HepG2 (cell line): ENCODE measurements around the gene ATRIP. TPM values are rescaled to one million over a fixed set of nuclear protein-coding genes. Genes with fewer than 3 reads are reported as not detected.

Experiments used
- ATAC-seq: fragments of 200-7000 bp; cut with Tn5 transposase; 3 replicates; pipeline ENCODE4 v1.9.1; 2020; ENCODE audit warnings: mild to moderate bottlenecking, moderate library complexity
- BruUV-seq: library from RNA; stranded (reverse); fragments of 400-500 nt; replicated peaks from 2 replicates; lab custom pipeline; 2021; lab: Mats Ljungman, UMichigan
- CTCF ChIA-PET: fragments of 300-600 bp; formaldehyde crosslinking; extraction: SDS; loops from one replicate; lab custom pipeline; 2021; ENCODE audit warnings: low total read pairs, inconsistent platforms, low intra/inter-chr PET ratio; lab: Yijun Ruan, JAX
- POLR2A ChIA-PET: fragments of 350-600 bp; sonication (Branson Sonifier 250); formaldehyde crosslinking; loops from one replicate; lab custom pipeline; 2020; ENCODE audit warnings: antibody characterized with exemption, inconsistent platforms; lab: Yijun Ruan, JAX
- DNase-seq: peaks from one replicate; pipeline ENCODE4 v3.0.0-alpha.2; 2015; ENCODE audit warnings: low spot score
- FAIRE-seq: peaks from 3 replicates; lab custom pipeline; 2011; peaks lifted over from hg19 to GRCh38; lab: Jason Lieb, UNC
- H2AFZ ChIP-seq: one replicate; pipeline ENCODE4 v1.6.1; 2011; ENCODE audit warnings: low read length, inconsistent platforms
- H3K27ac ChIP-seq: fragments of 300-600 bp; 3 replicates; pipeline ENCODE4 v1.8.0; 2011; ENCODE audit warnings: mixed run types, mild to moderate bottlenecking, mixed read lengths, low read length, inconsistent platforms; ENCODE audit not compliant: insufficient read depth; ENCODE audit errors: extremely low read length
- H3K27me3 ChIP-seq, 2 experiments: fragments of 200-600 bp in 1 of 2; 2 replicates in 1 of 2; 3 replicates in 1 of 2; pipeline versions ENCODE4 v1.6.0 to v1.8.0; 2011; ENCODE audit warnings: low read length in 2 of 2, mild to moderate bottlenecking in 2 of 2, moderate library complexity in 2 of 2, inconsistent platforms in 1 of 2; ENCODE audit not compliant: insufficient read depth in 2 of 2, control insufficient read depth in 1 of 2
- H3K36me3 ChIP-seq, 2 experiments: fragments of 200-600 bp in 1 of 2; replicated peaks in 1 of 2; 2 replicates in 1 of 2; 3 replicates in 1 of 2; pipeline versions ENCODE4 v1.5.1 to v1.8.0; 2011; ENCODE audit warnings: low read length in 2 of 2, inconsistent platforms in 1 of 2; ENCODE audit not compliant: insufficient read depth in 2 of 2, control insufficient read depth in 1 of 2
- H3K4me1 ChIP-seq: 2 replicates; pipeline ENCODE4 v1.5.1; 2012; ENCODE audit warnings: low read length, inconsistent platforms; ENCODE audit not compliant: insufficient read depth
- H3K4me2 ChIP-seq: 2 replicates; pipeline ENCODE4 v1.6.0; 2011; ENCODE audit warnings: low read depth, low read length, inconsistent platforms
- H3K4me3 ChIP-seq, 3 experiments: fragments of 200-600 bp in 1 of 3; sonication (generic), shearing (Covaris generic) in 1 of 3; replicated peaks in 1 of 3; 2 replicates each; pipeline ENCODE4 v1.5.1; 2011 to 2016; ENCODE audit warnings: low read length in 3 of 3, inconsistent platforms in 2 of 3, low read depth in 2 of 3, mild to moderate bottlenecking in 2 of 3, control low read depth in 1 of 3, mixed read lengths in 1 of 3; ENCODE audit not compliant: insufficient read depth in 1 of 3
- H3K79me2 ChIP-seq: one replicate; pipeline ENCODE4 v1.6.1; 2011; ENCODE audit warnings: low read length, inconsistent platforms; ENCODE audit not compliant: insufficient read depth
- H3K9ac ChIP-seq: 2 replicates; pipeline ENCODE4 v1.6.0; 2011; ENCODE audit warnings: mild to moderate bottlenecking, low read depth, low read length, inconsistent platforms; ENCODE audit not compliant: insufficient read depth
- H3K9me3 ChIP-seq: 2 replicates; pipeline ENCODE4 v1.5.1; 2012; ENCODE audit warnings: mild to moderate bottlenecking, low read length
- H4K20me1 ChIP-seq: 2 replicates; pipeline ENCODE4 v1.6.0; 2011; ENCODE audit warnings: inconsistent platforms, mild to moderate bottlenecking, low read length, moderate library complexity; ENCODE audit not compliant: insufficient read depth
- AGO2 ChIP-seq: fragments of 200-400 bp; formaldehyde crosslinking; optimal IDR thresholded peaks from 2 replicates; pipeline ENCODE3; 2017; ENCODE audit warnings: mild to moderate bottlenecking, low read depth, low read length, moderate library complexity
- ATF1 ChIP-seq: IDR thresholded peaks from 2 replicates; pipeline ENCODE4 v1.6.1; 2016; ENCODE audit warnings: mild to moderate bottlenecking, control low read depth
- BHLHE40 ChIP-seq: IDR thresholded peaks from 2 replicates; pipeline ENCODE4 v1.6.1; 2011; ENCODE audit warnings: low read length, improper control_type of control experiment
- GZF1 ChIP-seq: sonication (generic); formaldehyde crosslinking; IDR thresholded peaks from 2 replicates; pipeline ENCODE4 v1.5.1; 2020; ENCODE audit warnings: mild to moderate bottlenecking, missing genetic modification reagents
- MAFF ChIP-seq: IDR thresholded peaks from 2 replicates; pipeline ENCODE4 v1.6.1; 2011; ENCODE audit warnings: low read depth, low read length, improper control_type of control experiment
- NFE2L2 ChIP-seq: fragments of 150-350 bp; IDR thresholded peaks from 2 replicates; pipeline ENCODE4 v1.6.1; 2014; ENCODE audit warnings: low read length
- YEATS4 ChIP-seq: sonication (generic); formaldehyde crosslinking; IDR thresholded peaks from 2 replicates; pipeline ENCODE4 v1.4.0; 2020; ENCODE audit warnings: missing genetic modification reagents, borderline replicate concordance
- ZNF552 ChIP-seq: sonication (generic); formaldehyde crosslinking; IDR thresholded peaks from 2 replicates; pipeline ENCODE4 v1.9.0; 2022; ENCODE audit warnings: missing genetic modification reagents, mild to moderate bottlenecking, borderline replicate concordance
- ZNF780A ChIP-seq: sonication (generic); formaldehyde crosslinking; IDR thresholded peaks from 2 replicates; pipeline ENCODE4 v1.8.0; 2022; ENCODE audit warnings: mild to moderate bottlenecking, missing genetic modification reagents, moderate library complexity
- WGBS: methylation state at CpG from one replicate; pipeline ENCODE4 v1.1.6; 2017; ENCODE audit warnings: low lambda C conversion rate; 5-methylcytosine and 5-hydroxymethylcytosine counted together
- in situ Hi-C: cut with HindIII; loops from 2 replicates; pipeline ENCODE4 v1.10.0; 2017; ENCODE audit warnings: low pct_unique_long_range_greater_than_20kb; ENCODE audit not compliant: extremely low pct_ligation_motif_present
- intact Hi-C: fragments of 100-400 bp; cut with micrococcal nuclease; formaldehyde crosslinking; loops from one replicate; pipeline ENCODE4 v1.10.0; 2022; ENCODE audit not compliant: unreplicated experiment
- polyA plus RNA-seq, 8 experiments: library from polyadenylated mRNA; depleted of rRNA in 3 of 8; stranded (reverse) in 7 of 8; unstranded in 1 of 8; fragments of >200 nt; fragmentation: Illumina TruSeq in 4 of 8; extraction: Trizol in 4 of 8; gene quantifications; 2 replicates each; pipeline versions ENCODE4 v1.2.1 to v1.2.3, GENCODE V29; 2011 to 2016; ENCODE audit warnings: low read depth in 4 of 8, missing spikeins in 1 of 8, mixed read lengths in 1 of 8; ENCODE audit not compliant: insufficient read depth in 1 of 8
- total RNA-seq, 5 experiments: library from RNA; depleted of rRNA; stranded (reverse); fragments of >200 nt; fragmentation: Illumina TruSeq; extraction: Trizol; gene quantifications; 2 replicates each; pipeline ENCODE4 v1.2.3, GENCODE V29; 2016; ENCODE audit warnings: low read depth in 1 of 5
- TF ChIP-seq, protein P1 (sequence below): sonication (generic); formaldehyde crosslinking; conservative IDR thresholded peaks from 2 replicates; pipeline ENCODE4 v1.8.0; 2022; ENCODE audit warnings: mild to moderate bottlenecking, moderate library complexity, missing genetic modification reagents
- TF ChIP-seq, protein P2 (sequence below): sonication (generic); formaldehyde crosslinking; conservative IDR thresholded peaks from 2 replicates; pipeline ENCODE4 v1.4.0; 2020; ENCODE audit warnings: missing genetic modification reagents
- TF ChIP-seq, protein P3 (sequence below): IDR thresholded peaks from 2 replicates; pipeline ENCODE4 v1.6.1; 2016; ENCODE audit warnings: missing biosample characterization, missing genetic modification reagents, low read depth
- TF ChIP-seq, protein P4 (sequence below): sonication (generic); formaldehyde crosslinking; IDR thresholded peaks from 2 replicates; pipeline ENCODE4 v1.8.0; 2022; ENCODE audit warnings: mild to moderate bottlenecking, missing genetic modification reagents, moderate library complexity
- TF ChIP-seq, protein P5 (sequence below): sonication (generic); formaldehyde crosslinking; IDR thresholded peaks from 2 replicates; pipeline ENCODE4 v1.5.1; 2020; ENCODE audit warnings: missing genetic modification reagents, mild to moderate bottlenecking, borderline replicate concordance
- TF ChIP-seq, protein P6 (sequence below): sonication (generic); formaldehyde crosslinking; IDR thresholded peaks from 2 replicates; pipeline ENCODE4 v1.4.0; 2020; ENCODE audit warnings: missing genetic modification reagents

Gene ATRIP
- total and polyA plus RNA-seq, 2 of the 13 experiments (the other 11 are each of a cell fraction or from before 2014, with no cell fraction given) = 5.1 to 12.5 TPM

DNA sequence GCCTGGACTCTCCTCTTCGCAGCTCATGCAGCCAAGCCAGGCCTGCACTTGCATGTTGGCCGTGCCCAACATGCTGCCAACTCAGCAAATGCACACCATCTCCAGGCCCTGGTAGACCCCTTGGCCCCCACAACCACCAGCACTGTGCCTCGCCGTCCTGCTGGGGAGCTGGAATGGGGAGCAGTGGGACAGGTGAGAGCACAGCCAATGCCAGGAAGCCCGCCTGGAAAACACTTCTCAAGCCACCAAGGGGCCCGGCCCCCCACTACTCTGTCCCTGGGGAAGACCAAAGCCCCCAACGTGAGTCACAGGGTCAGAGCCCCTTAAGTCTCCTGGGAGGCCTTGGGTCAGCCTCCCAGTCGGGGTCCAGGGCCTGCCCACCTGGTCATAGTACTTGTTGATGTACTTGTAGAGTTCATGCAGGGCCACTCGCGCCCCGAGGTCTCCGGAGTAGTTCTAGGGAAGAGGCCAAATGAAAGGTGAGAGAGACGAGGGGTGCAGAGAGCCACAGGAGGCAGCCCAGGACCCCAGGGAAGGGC lies 41.1 kb upstream of the ATRIP start:
- Histone ChIP-seq H3K27ac (no peak overlapping the region), H3K9ac (no peak overlapping the region), H3K4me2 (no peak overlapping the region), H4K20me1 (peaks cover 5% of the 10 kb centered on the region; the same call in 1 of the 2 replicates), H3K9me3 (no peaks in the 10 kb centered on the region), H3K36me3 (peaks cover 57 to 72% of the 10 kb centered on the region in 2 experiments; a peak in 4 of 5 replicates), H3K4me1 (no peaks in the 10 kb centered on the region), H3K27me3 (no peaks in the 10 kb centered on the region), H2AFZ (no peak overlapping the region), H3K4me3 (no peak overlapping the region), H3K79me2 (no peaks in the 10 kb centered on the region)
- ChIA-PET POLR2A (interaction anchor here (1.3 to 3.3 kb wide), 4 partner anchors 18 to 34 kb away, joined by 3 to 19 read pairs (median 10); partner anchors contain the start of genes CCDC51, PLXNB1 and TMA7), CTCF (no interaction called here)
- BruUV-seq = no TSS peak
- WGBS = 94% methylated on average over 9 of the region's 13 CpGs
- in situ Hi-C loops (no loop called here), intact Hi-C loops (no loop called here)
- DNase-seq (no peak), ATAC-seq (no peak), FAIRE-seq (no peak)
- TF ChIP-seq NFE2L2 (no peak), BHLHE40 (no peak), MAFF (peak; percentile 43), ATF1 (CRISPR knock-in tag) (no peak), AGO2 (peak; percentile 85), ZNF552 (CRISPR knock-in tag) (no peak), ZNF780A (no peak), YEATS4 (CRISPR knock-in tag) (no peak), GZF1 (CRISPR knock-in tag) (no peak)
- TF ChIP-seq, protein P1, sequence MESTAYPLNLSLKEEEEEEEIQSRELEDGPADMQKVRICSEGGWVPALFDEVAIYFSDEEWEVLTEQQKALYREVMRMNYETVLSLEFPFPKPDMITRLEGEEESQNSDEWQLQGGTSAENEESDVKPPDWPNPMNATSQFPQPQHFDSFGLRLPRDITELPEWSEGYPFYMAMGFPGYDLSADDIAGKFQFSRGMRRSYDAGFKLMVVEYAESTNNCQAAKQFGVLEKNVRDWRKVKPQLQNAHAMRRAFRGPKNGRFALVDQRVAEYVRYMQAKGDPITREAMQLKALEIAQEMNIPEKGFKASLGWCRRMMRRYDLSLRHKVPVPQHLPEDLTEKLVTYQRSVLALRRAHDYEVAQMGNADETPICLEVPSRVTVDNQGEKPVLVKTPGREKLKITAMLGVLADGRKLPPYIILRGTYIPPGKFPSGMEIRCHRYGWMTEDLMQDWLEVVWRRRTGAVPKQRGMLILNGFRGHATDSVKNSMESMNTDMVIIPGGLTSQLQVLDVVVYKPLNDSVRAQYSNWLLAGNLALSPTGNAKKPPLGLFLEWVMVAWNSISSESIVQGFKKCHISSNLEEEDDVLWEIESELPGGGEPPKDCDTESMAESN (CRISPR knock-in tag) = no peak
- TF ChIP-seq, protein P2, sequence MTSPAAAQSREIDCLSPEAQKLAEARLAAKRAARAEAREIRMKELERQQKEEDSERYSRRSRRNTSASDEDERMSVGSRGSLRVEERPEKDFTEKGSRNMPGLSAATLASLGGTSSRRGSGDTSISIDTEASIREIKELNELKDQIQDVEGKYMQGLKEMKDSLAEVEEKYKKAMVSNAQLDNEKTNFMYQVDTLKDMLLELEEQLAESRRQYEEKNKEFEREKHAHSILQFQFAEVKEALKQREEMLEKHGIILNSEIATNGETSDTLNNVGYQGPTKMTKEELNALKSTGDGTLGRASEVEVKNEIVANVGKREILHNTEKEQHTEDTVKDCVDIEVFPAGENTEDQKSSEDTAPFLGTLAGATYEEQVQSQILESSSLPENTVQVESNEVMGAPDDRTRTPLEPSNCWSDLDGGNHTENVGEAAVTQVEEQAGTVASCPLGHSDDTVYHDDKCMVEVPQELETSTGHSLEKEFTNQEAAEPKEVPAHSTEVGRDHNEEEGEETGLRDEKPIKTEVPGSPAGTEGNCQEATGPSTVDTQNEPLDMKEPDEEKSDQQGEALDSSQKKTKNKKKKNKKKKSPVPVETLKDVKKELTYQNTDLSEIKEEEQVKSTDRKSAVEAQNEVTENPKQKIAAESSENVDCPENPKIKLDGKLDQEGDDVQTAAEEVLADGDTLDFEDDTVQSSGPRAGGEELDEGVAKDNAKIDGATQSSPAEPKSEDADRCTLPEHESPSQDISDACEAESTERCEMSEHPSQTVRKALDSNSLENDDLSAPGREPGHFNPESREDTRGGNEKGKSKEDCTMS = no peak
- TF ChIP-seq, protein P3, sequence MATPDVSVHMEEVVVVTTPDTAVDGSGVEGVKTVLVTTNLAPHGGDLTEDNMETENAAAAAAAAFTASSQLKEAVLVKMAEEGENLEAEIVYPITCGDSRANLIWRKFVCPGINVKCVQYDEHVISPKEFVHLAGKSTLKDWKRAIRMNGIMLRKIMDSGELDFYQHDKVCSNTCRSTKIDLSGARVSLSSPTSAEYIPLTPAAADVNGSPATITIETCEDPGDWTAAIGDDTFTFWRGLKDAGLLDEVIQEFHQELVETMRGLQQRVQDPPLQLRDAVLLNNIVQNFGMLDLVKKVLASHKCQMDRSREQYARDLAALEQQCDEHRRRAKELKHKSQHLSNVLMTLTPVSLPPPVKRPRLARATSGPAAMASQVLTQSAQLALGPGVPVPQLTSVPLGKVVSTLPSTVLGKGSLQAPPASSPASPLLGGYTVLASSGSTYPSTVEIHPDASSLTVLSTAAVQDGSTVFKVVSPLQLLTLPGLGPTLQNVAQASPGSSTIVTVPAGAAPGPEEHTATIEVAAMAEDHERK (CRISPR knock-in tag) = no peak
- TF ChIP-seq, protein P4, sequence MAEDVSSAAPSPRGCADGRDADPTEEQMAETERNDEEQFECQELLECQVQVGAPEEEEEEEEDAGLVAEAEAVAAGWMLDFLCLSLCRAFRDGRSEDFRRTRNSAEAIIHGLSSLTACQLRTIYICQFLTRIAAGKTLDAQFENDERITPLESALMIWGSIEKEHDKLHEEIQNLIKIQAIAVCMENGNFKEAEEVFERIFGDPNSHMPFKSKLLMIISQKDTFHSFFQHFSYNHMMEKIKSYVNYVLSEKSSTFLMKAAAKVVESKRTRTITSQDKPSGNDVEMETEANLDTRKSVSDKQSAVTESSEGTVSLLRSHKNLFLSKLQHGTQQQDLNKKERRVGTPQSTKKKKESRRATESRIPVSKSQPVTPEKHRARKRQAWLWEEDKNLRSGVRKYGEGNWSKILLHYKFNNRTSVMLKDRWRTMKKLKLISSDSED (CRISPR knock-in tag) = no peak
- TF ChIP-seq, protein P5, sequence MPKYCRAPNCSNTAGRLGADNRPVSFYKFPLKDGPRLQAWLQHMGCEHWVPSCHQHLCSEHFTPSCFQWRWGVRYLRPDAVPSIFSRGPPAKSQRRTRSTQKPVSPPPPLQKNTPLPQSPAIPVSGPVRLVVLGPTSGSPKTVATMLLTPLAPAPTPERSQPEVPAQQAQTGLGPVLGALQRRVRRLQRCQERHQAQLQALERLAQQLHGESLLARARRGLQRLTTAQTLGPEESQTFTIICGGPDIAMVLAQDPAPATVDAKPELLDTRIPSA (CRISPR knock-in tag) = no peak
- TF ChIP-seq, protein P6, sequence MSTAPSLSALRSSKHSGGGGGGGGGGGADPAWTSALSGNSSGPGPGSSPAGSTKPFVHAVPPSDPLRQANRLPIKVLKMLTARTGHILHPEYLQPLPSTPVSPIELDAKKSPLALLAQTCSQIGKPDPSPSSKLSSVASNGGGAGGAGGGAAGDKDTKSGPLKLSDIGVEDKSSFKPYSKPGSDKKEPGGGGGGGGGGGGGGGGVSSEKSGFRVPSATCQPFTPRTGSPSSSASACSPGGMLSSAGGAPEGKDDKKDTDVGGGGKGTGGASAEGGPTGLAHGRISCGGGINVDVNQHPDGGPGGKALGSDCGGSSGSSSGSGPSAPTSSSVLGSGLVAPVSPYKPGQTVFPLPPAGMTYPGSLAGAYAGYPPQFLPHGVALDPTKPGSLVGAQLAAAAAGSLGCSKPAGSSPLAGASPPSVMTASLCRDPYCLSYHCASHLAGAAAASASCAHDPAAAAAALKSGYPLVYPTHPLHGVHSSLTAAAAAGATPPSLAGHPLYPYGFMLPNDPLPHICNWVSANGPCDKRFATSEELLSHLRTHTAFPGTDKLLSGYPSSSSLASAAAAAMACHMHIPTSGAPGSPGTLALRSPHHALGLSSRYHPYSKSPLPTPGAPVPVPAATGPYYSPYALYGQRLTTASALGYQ = no peak
